ENCODE measurements around the gene CATSPER3. TPM values are rescaled to one million over a fixed set of nuclear protein-coding genes. Genes with fewer than 3 reads are reported as not detected.

CATSPER3 gene
- total and polyA plus RNA-seq, 2 of the 13 experiments (the other 11 are each of a cell fraction or from before 2014, with no cell fraction given), result 0.33 to 0.37 TPM

DNA sequence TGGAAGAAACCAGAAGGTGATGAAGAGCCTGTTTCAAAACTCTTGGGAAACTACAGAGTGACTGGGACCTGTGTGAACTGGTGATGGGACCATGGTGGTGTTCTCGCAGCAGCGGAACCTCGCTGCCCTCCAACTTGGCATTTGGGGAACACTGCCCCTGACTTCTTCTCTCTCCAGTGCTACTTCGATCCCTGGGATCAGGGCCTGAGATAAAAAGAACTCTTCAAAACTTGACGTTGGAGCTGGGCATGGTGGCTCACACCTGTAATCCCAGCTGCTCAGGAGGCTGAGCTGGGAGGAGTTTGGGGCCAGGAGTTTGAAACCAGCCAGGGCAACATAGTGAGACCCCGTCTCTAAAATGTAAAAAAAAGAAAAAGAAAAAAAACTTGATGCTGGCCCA, 48.2 kb downstream of the CATSPER3 start (continued):
- TF ChIP-seq ZSCAN29 (CRISPR knock-in tag; conservative IDR thresholded peaks at IDR 0.05) (no peak), MEIS2 (CRISPR knock-in tag; IDR thresholded peaks at IDR 0.05) (no peak), HDAC1 (CRISPR knock-in tag; IDR thresholded peaks at IDR 0.05) (no peak), ATRX (CRISPR knock-in tag; IDR thresholded peaks at IDR 0.05; ENCODE audit: borderline replicate concordance) (no peak), ZNF207 (IDR thresholded peaks at IDR 0.05; ENCODE audit: borderline replicate concordance) (no peak)
- TF ChIP-seq, protein P1, sequence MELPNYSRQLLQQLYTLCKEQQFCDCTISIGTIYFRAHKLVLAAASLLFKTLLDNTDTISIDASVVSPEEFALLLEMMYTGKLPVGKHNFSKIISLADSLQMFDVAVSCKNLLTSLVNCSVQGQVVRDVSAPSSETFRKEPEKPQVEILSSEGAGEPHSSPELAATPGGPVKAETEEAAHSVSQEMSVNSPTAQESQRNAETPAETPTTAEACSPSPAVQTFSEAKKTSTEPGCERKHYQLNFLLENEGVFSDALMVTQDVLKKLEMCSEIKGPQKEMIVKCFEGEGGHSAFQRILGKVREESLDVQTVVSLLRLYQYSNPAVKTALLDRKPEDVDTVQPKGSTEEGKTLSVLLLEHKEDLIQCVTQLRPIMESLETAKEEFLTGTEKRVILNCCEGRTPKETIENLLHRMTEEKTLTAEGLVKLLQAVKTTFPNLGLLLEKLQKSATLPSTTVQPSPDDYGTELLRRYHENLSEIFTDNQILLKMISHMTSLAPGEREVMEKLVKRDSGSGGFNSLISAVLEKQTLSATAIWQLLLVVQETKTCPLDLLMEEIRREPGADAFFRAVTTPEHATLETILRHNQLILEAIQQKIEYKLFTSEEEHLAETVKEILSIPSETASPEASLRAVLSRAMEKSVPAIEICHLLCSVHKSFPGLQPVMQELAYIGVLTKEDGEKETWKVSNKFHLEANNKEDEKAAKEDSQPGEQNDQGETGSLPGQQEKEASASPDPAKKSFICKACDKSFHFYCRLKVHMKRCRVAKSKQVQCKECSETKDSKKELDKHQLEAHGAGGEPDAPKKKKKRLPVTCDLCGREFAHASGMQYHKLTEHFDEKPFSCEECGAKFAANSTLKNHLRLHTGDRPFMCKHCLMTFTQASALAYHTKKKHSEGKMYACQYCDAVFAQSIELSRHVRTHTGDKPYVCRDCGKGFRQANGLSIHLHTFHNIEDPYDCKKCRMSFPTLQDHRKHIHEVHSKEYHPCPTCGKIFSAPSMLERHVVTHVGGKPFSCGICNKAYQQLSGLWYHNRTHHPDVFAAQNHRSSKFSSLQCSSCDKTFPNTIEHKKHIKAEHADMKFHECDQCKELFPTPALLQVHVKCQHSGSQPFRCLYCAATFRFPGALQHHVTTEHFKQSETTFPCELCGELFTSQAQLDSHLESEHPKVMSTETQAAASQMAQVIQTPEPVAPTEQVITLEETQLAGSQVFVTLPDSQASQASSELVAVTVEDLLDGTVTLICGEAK (IDR thresholded peaks at IDR 0.05), result no peak
- TF ChIP-seq, protein P1 (CRISPR knock-in tag; IDR thresholded peaks at IDR 0.05), result no peak
- TF ChIP-seq, protein P2, sequence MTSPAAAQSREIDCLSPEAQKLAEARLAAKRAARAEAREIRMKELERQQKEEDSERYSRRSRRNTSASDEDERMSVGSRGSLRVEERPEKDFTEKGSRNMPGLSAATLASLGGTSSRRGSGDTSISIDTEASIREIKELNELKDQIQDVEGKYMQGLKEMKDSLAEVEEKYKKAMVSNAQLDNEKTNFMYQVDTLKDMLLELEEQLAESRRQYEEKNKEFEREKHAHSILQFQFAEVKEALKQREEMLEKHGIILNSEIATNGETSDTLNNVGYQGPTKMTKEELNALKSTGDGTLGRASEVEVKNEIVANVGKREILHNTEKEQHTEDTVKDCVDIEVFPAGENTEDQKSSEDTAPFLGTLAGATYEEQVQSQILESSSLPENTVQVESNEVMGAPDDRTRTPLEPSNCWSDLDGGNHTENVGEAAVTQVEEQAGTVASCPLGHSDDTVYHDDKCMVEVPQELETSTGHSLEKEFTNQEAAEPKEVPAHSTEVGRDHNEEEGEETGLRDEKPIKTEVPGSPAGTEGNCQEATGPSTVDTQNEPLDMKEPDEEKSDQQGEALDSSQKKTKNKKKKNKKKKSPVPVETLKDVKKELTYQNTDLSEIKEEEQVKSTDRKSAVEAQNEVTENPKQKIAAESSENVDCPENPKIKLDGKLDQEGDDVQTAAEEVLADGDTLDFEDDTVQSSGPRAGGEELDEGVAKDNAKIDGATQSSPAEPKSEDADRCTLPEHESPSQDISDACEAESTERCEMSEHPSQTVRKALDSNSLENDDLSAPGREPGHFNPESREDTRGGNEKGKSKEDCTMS (CRISPR knock-in tag; conservative IDR thresholded peaks at IDR 0.05), result no peak
